22Rv1 (cell line): Measurements from ENCODE around the gene TREM2.

Source experiments
- H3K27ac ChIP-seq: fragments of 450-650 bp; 2 replicates; pipeline ENCODE4 v1.5.1; 2017
- CTCF ChIP-seq: fragments of 450-650 bp; IDR thresholded peaks from 2 replicates; pipeline ENCODE4 v1.5.1; 2017; ENCODE audit warnings: mild to moderate bottlenecking
- ZFX ChIP-seq: fragments of 450-650 bp; IDR thresholded peaks from 2 replicates; pipeline ENCODE4 v1.6.1; 2017; ENCODE audit warnings: antibody characterized with exemption, borderline replicate concordance

Gene TREM2

GRCh38 chr6:41162687-41163418, at the start of gene TREM2:
Gene TREM2 (minus strand): TSS chr6:41163116. CDS start chr6:41163082, 34 bp downstream.
- TF ChIP-seq CTCF (no peak), ZFX (no peak)
- no peak within 1 kb of the TSS for H3K27ac ChIP-seq

GRCh38 chr6:41209547-41210320, 46.8 kb upstream of the TREM2 start:
- no peak overlapping the region for H3K27ac ChIP-seq

GRCh38 chr6:41208439-41209106, 45.7 kb upstream of the TREM2 start:
- no peak for TF ChIP-seq CTCF
- TF ChIP-seq ZFX, result no peak
- H3K27ac ChIP-seq, result no peak overlapping the region

More at GRCh38 chr6:41209547-41210320, 46.8 kb upstream of the TREM2 start:
- TF ChIP-seq ZFX, result no peak
- no peak for TF ChIP-seq CTCF

GRCh38 chr6:41204156-41204555, 41.2 kb upstream of the TREM2 start:
- TF ChIP-seq CTCF (no peak), ZFX (no peak)
- no peak overlapping the region for H3K27ac ChIP-seq

- no peak for TF ChIP-seq CTCF
- TF ChIP-seq ZFX, result no peak
- no peak overlapping the region for H3K27ac ChIP-seq
These were observed 38.9 kb upstream of the TREM2 start for GRCh38 chr6:41201764-41202173.

GRCh38 chr6:41200901-41201763, 38.2 kb upstream of the TREM2 start, which contains the start of gene TREML2:
Gene TREML2 (minus strand): TSS chr6:41201149. CDS start chr6:41201008, 141 bp downstream.
- no peak within 1 kb of the TSS for H3K27ac ChIP-seq
- no peak for TF ChIP-seq ZFX
- no peak for TF ChIP-seq CTCF
